SW 1271 (cell line): Measurements from ENCODE around the gene CYGB.

Experiments used
- DNase-seq, 2 experiments: peaks; one replicate each; lab custom pipeline; 2025; lab: John Stamatoyannopoulos, UW

Gene CYGB

GRCh38 chr17:76537578-76538280 is at the start of gene CYGB:
Gene CYGB (minus strand): TSS chr17:76537709. CDS start chr17:76537542, 167 bp downstream.
- no peak for DNase-seq

- DNase-seq, result no peak
Measured at GRCh38 chr17:76586741-76587487, 49.4 kb upstream of the CYGB start.

DNA sequence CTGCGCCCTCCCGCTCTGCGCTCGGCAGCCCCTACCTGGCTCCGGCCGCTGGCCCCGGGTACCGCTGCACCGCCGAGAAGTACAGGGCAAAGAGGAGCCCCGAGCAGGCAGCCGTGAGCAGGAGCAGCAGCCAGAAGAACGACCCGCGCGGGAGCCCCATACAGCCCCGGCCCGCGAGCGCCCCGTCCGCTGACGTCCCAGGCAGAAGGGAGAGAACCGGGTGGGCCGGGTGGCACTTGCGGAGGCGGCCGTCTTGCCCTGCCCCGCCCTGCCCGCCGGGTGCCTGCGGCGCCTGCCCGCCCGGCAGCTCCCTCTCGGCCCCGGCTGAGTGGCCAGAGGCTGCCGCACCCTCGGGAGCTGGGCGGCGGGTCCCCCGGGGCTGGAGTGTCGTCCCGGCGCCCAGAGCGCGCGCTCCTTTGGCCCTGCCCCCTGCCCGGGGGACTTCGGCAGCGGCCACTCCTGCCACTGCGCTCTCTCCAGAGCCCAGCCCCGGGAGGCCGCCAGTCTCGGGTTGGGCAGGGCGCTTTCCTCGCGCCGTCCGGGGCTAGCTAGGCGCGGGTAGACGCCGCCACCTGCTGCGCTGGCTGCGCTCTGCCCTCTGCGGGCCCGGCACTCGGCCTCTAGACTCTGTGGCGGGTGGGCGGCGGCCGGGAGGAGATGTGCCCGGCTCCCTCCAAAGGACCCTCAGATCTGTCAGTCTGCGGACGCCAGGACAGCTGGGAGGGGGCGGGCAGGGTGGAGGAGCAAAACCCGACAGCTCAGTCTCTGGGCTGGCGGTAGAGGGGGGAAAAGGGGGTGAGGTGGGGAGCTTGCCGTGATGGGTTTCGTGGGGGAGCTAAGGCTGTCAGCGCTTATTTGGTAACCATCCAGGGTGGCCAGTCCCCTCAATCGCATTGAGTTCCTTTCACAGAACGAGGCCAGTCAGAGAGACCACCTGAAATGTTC is 48.4 kb upstream of the CYGB start, which contains the start of gene ST6GALNAC2:
Gene ST6GALNAC2, minus strand, starts transcription at position 212 of the 945 bp plus-strand sequence. Its CDS starts 52 bp downstream, at position 160.
- DNase-seq, result peak in 1 of 2 experiments; percentile 19

- no peak for DNase-seq
Measured at GRCh38 chr17:76585033-76585648, 47.6 kb upstream of the CYGB start.

GRCh38 chr17:76584427-76585032 is 47.0 kb upstream of the CYGB start:
- DNase-seq, result no peak

- no peak for DNase-seq
Measured at GRCh38 chr17:76582660-76583059, 45.2 kb upstream of the CYGB start.

- no peak for DNase-seq
Measured at GRCh38 chr17:76581515-76581914, 44.0 kb upstream of the CYGB start.

DNA sequence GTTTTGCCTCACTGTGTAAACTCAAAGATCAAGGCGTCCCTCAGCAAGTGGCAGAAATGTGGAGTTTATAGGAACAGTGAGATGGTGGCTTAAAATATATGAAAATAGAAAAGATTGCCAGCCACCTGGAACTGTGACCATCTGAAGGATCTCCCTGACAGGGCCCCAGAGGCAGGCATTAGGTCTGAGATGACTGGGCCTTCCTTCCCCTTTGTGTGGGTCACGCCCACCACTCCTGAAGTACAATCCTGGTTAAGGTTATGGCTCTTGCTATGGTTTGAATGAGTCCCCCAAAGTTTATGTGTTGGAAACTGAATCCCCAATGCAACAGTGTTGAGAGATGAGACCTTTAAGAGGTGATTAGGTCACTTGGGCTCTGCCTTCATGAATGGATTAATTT is 41.8 kb upstream of the CYGB start:
- no peak for DNase-seq

GRCh38 chr17:76578376-76578775 is 40.9 kb upstream of the CYGB start:
- no peak for DNase-seq

DNA sequence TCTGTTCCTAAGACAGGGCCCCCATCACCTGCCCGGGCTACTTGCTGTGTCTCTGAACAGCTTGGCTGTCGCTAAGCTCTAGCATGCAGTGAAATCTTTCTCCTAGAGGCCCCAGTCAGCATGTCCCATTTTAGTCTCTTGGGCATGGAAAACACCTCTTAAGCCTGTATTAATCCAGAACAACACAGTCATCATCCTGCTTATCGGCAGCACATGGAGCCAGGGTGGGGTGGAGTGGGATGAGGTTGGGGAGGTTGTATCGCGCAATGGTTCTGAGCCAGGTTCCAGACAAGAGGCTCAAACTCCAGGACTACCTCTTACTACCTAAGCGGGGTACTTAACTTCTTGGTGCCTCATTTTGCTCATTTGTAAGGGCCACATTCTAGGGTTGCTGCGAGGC is 40.4 kb upstream of the CYGB start:
- DNase-seq, result no peak

DNA sequence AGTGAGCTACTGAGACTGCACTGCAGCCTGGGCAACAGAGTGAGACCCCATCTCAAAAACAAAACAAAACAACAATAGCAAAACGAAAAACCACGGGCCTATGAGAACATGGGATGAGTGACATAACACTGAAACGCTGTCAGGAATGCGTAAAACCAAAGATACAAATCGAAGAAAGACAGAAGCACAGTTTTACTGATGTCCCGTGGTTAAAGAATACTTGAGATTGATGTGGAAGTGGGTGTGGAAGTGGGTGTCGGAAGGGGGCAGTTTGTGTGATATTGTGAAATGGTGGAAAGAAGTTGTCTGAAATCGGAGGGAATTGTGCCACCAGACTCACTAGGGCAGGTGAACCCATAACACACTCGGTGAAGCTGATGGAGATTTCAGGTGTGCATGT is 38.7 kb upstream of the CYGB start:
- DNase-seq, result no peak

- DNase-seq, result no peak
Measured at GRCh38 chr17:76575570-76575969, 38.1 kb upstream of the CYGB start.

GRCh38 chr17:76574166-76574565 is 36.7 kb upstream of the CYGB start:
- DNase-seq, result no peak

DNA sequence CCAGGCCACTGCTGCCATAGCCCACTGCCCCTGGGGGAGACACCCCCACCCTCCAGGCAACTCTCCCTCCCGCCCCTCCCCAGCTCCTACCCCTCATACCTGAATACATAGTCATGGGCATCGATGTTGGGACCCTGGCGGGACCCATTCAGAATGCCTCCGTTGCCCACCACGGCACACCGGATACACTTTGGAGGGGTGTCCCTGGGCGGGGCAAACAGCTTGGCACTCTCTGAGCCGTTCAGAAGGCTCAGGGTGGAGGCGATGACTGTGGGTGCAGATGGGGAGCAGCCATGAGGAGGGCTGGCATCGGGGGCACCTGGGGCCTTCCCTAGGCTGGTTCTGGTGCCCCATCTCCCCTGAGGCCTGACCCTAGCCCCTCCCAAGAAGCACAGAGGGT is 35.6 kb upstream of the CYGB start:
- DNase-seq, result no peak

- DNase-seq, result no peak
Measured at GRCh38 chr17:76572201-76572910, 34.8 kb upstream of the CYGB start.

DNA sequence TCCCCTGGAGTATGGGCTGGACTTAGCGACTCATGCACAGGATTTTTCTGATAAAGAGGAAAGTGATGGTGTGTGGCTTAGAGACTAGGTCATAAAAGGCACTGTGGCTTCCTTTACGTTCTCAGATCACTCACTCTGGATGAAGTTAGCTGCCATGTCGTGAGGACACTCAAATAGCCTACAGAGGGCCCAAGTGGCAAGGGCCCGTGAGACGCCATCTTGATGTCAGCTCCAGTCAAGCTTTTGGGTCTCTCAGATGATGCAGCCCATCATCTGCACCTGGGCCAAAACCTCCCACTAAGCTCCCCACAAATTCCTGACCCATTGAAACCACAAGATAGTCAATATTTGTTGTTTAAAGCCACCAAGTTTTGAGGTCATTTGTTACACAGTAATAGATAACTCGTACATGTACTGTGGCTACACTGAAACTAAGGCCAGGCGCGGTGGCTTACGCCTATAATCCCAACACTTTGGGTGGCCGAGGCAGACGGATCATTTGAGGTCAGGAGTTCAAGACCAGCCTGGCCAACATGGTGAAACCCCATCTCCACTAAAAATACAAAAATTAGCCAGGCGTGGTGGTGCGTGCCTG is 33.5 kb upstream of the CYGB start:
- no peak for DNase-seq

GRCh38 chr17:76570457-76570856 is 32.9 kb upstream of the CYGB start:
- DNase-seq, result no peak

DNA sequence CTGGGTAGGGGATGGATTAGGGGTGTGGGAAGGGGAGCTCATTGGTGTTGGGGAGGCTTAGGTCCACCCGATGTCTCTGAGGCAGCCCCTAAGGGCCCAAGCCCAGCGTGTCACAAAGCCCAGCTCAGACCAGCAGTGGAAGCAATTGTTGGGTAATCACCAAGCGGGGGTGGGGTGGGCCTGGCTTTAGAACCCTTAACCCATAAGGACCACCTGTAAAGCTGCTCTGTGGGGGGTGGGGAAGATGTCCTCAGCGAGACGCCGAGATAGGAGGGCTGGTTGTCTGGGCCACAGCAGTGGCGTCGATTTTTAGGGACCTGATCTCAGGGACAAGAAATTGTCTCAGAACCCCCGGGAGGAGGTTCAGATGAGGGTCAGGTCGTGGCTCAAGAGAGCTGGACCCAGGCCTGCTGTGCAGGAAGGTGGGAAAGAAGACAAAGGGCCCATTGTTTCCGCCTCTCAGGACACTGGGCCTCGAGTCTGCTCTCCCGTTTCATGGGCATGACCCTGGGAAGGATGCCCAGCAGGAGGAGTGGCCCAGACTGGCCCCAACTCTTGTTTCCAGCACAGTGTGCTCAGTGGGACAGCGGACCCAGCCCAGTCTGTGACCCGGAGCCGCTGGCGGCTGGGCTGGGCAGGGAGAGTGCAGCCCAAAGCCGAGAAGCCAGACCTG is 32.2 kb upstream of the CYGB start:
- no peak for DNase-seq

- no peak for DNase-seq
Measured at GRCh38 chr17:76568811-76569221, 31.3 kb upstream of the CYGB start.
